Caco-2 (cell line): ENCODE measurements around the gene ERC2. TPM values are rescaled to one million over a fixed set of nuclear protein-coding genes. Genes with fewer than 3 reads are reported as not detected.

Experiments
- BruUV-seq: library from RNA; stranded (reverse); fragments of 400-500 nt; replicated peaks from 2 replicates; lab custom pipeline; 2021; lab: Mats Ljungman, UMichigan
- CTCF ChIA-PET: fragments of 300-600 bp; sonication (Branson Sonifier 250); formaldehyde crosslinking; loops from one replicate; lab custom pipeline; 2022; ENCODE audit warnings: antibody characterized with exemption; lab: Charles Lee
- POLR2A ChIA-PET: fragments of 300-600 bp; sonication (Branson Sonifier 250); formaldehyde crosslinking; loops from one replicate; lab custom pipeline; 2022; ENCODE audit warnings: antibody characterized with exemption; lab: Charles Lee
- DNase-seq, 2 experiments: peaks; one replicate each; pipeline versions ENCODE4 v3.0.0 to v3.0.0-alpha.2; 2020 to 2022
- H3K27me3 ChIP-seq: replicated peaks from 2 replicates; pipeline ENCODE4 v1.6.0; 2011; ENCODE audit warnings: low read length; ENCODE audit not compliant: control insufficient read depth, insufficient read depth
- H3K36me3 ChIP-seq: 2 replicates; pipeline ENCODE4 v1.5.1; 2011; ENCODE audit warnings: low read length; ENCODE audit not compliant: control insufficient read depth, insufficient read depth
- H3K4me1 ChIP-seq: fragments of 250-450 bp; sonication (Bioruptor Pico); 2 replicates; pipeline ENCODE4 v1.5.1; 2020; ENCODE audit warnings: mild to moderate bottlenecking
- H3K4me3 ChIP-seq: 2 replicates; pipeline ENCODE4 v1.5.1; 2011; ENCODE audit warnings: low read depth, mild to moderate bottlenecking, control low read depth, low read length
- H3K9me3 ChIP-seq: fragments of 250-450 bp; sonication (Bioruptor Pico); 2 replicates; pipeline ENCODE4 v1.5.1; 2020; ENCODE audit warnings: mild to moderate bottlenecking, moderate library complexity
- H3K27ac Mint-ChIP-seq: one replicate; pipeline ENCODE4 v1.8.0; 2022; ENCODE audit warnings: mixed read lengths; ENCODE audit not compliant: unreplicated experiment
- H3K27me3 Mint-ChIP-seq: one replicate; pipeline ENCODE4 v1.8.0; 2022; ENCODE audit warnings: mixed read lengths; ENCODE audit not compliant: insufficient read depth, unreplicated experiment
- H3K36me3 Mint-ChIP-seq: one replicate; pipeline ENCODE4 v1.8.0; 2022; ENCODE audit warnings: mild to moderate bottlenecking, mixed read lengths; ENCODE audit not compliant: insufficient read depth, unreplicated experiment
- H3K4me1 Mint-ChIP-seq: one replicate; pipeline ENCODE4 v1.8.0; 2022; ENCODE audit warnings: low read depth, mixed read lengths; ENCODE audit not compliant: unreplicated experiment
- H3K4me3 Mint-ChIP-seq: one replicate; pipeline ENCODE4 v1.8.0; 2022; ENCODE audit warnings: mild to moderate bottlenecking, moderate library complexity, mixed read lengths; ENCODE audit not compliant: unreplicated experiment
- H3K9me3 Mint-ChIP-seq: one replicate; pipeline ENCODE4 v1.8.0; 2022; ENCODE audit warnings: mixed read lengths; ENCODE audit not compliant: unreplicated experiment
- intact Hi-C: fragments of 100-400 bp; cut with micrococcal nuclease; formaldehyde crosslinking; loops from one replicate; pipeline ENCODE4 v1.10.0; 2022; ENCODE audit not compliant: unreplicated experiment
- total RNA-seq: library from RNA; stranded (reverse); gene quantifications from 2 replicates; pipeline ENCODE4 v1.2.3, GENCODE V29; 2022
- TF ChIP-seq, protein P1 (sequence below), 2 experiments: fragments of 200-600 bp in 1 of 2; IDR thresholded peaks; 1 replicate in 1 of 2; 2 replicates in 1 of 2; pipeline versions ENCODE4 v1.5.1 to v1.8.0; 2011 to 2022; ENCODE audit warnings: antibody characterized with exemption in 1 of 2, control low read depth in 1 of 2, inconsistent platforms in 1 of 2, low read depth in 1 of 2, low read length in 1 of 2, mild to moderate bottlenecking in 1 of 2, moderate library complexity in 1 of 2; ENCODE audit not compliant: insufficient read depth in 1 of 2, severe bottlenecking in 1 of 2, unreplicated experiment in 1 of 2

ERC2 gene
- total RNA-seq, 1 experiment from 2014 or later: 0.54 TPM

DNA sequence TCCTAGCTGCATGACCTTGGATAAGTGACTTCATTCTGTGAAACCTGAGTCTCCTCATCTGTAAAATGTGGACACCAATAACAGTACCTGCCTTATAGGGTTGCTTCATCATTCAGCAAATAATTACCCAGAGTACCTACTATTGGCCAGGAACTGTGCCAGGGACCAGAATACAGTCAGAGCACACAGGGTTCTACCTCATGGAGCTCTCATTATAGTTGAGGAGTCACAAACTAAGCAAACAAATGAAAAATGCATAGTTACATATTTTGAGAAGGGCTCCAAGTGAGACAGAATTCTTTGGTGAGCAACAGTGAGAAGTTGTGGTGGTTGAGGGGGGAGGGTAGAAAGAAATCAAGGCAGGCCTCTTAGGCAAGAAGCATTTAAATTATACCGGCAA is 672.5 kb downstream of the ERC2 start:
- intact Hi-C loops: no loop called here
- ChIA-PET CTCF (no interaction called here), POLR2A (no interaction called here)
- H3K9me3 Mint-ChIP-seq: peaks cover 10% of the 10 kb centered on the region
- DNase-seq: no peak
- H3K36me3 Mint-ChIP-seq: no peaks in the 10 kb centered on the region
- H3K27ac Mint-ChIP-seq: no peak overlapping the region
- Histone ChIP-seq H3K27me3 (no peaks in the 10 kb centered on the region), H3K9me3 (no peaks in the 10 kb centered on the region), H3K4me1 (peaks cover 5% of the 10 kb centered on the region; the same call in 1 of the 2 replicates), H3K36me3 (no peaks in the 10 kb centered on the region), H3K4me3 (no peak overlapping the region)
- peaks cover 6% of the 10 kb centered on the region for H3K4me1 Mint-ChIP-seq
- no TSS peak for BruUV-seq
- no peak overlapping the region for H3K4me3 Mint-ChIP-seq
- TF ChIP-seq, protein P1, sequence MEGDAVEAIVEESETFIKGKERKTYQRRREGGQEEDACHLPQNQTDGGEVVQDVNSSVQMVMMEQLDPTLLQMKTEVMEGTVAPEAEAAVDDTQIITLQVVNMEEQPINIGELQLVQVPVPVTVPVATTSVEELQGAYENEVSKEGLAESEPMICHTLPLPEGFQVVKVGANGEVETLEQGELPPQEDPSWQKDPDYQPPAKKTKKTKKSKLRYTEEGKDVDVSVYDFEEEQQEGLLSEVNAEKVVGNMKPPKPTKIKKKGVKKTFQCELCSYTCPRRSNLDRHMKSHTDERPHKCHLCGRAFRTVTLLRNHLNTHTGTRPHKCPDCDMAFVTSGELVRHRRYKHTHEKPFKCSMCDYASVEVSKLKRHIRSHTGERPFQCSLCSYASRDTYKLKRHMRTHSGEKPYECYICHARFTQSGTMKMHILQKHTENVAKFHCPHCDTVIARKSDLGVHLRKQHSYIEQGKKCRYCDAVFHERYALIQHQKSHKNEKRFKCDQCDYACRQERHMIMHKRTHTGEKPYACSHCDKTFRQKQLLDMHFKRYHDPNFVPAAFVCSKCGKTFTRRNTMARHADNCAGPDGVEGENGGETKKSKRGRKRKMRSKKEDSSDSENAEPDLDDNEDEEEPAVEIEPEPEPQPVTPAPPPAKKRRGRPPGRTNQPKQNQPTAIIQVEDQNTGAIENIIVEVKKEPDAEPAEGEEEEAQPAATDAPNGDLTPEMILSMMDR (IDR thresholded peaks at IDR 0.05; ENCODE audit: insufficient read depth in 1 of 2, low read depth in 1 of 2, low read length in 1 of 2, severe bottlenecking in 1 of 2, unreplicated experiment in 1 of 2): no peak
- H3K27me3 Mint-ChIP-seq: peaks cover 2% of the 10 kb centered on the region

DNA sequence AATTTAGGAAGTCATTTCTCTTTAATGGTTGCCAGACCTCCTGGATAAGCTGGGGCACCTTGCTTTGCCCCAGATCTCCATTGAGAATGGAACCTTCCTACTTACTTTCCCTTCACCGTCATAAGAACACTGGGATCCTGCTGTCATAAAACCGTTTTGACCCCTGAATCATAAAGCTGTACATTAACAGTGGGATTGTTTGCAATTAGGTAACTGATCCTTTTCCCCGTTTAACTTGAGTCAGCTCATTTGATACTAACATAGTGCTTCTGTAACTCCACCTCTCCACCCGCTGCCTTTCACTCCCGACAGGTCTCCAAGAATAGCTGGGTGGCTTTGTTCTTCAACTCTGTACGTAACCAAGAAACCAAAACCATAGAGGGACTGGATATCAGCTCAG is 673.0 kb downstream of the ERC2 start:
- intact Hi-C loops: no loop called here
- H3K27me3 Mint-ChIP-seq: peaks cover 2% of the 10 kb centered on the region
- no peaks in the 10 kb centered on the region for H3K36me3 Mint-ChIP-seq
- Histone ChIP-seq H3K27me3 (no peaks in the 10 kb centered on the region), H3K4me3 (no peak overlapping the region), H3K4me1 (peaks cover 5% of the 10 kb centered on the region; the same call in 1 of the 2 replicates), H3K9me3 (no peaks in the 10 kb centered on the region), H3K36me3 (no peaks in the 10 kb centered on the region)
- peaks cover 10% of the 10 kb centered on the region for H3K9me3 Mint-ChIP-seq
- ChIA-PET POLR2A (no interaction called here), CTCF (no interaction called here)
- H3K4me3 Mint-ChIP-seq: no peak overlapping the region
- no TSS peak for BruUV-seq
- TF ChIP-seq, protein P1 (IDR thresholded peaks at IDR 0.05; ENCODE audit: insufficient read depth in 1 of 2, low read depth in 1 of 2, low read length in 1 of 2, severe bottlenecking in 1 of 2, unreplicated experiment in 1 of 2): no peak
- no peak overlapping the region for H3K27ac Mint-ChIP-seq
- peaks cover 6% of the 10 kb centered on the region for H3K4me1 Mint-ChIP-seq
- no peak for DNase-seq

DNA sequence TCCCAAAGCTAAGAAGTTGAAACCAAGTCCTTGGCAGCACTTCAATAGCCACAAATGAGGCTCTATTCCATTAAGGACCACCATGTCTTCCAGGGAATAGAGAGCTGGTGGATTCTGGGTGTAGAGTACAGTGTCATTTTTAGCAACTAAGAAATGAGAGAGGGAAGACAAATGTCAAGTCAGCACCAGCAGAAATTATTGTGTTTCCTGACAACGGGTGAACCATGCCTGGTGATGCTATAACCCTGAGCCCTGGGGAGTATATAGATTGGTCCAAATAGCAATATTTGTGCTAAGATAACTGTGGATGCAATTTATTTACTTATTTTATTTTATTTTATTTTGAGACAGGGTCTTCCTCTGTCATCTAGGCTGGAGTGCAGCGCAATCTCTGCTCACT is 675.5 kb downstream of the ERC2 start:
- CTCF ChIA-PET: no interaction called here
- H3K27me3 ChIP-seq: no peaks in the 10 kb centered on the region
- H3K36me3 ChIP-seq: no peaks in the 10 kb centered on the region
- TF ChIP-seq, protein P1 (IDR thresholded peaks at IDR 0.05; ENCODE audit: insufficient read depth in 1 of 2, low read depth in 1 of 2, low read length in 1 of 2, severe bottlenecking in 1 of 2, unreplicated experiment in 1 of 2): no peak
- Mint-ChIP-seq H3K27ac (no peak overlapping the region), H3K36me3 (no peaks in the 10 kb centered on the region), H3K4me1 (peaks cover 6% of the 10 kb centered on the region), H3K4me3 (no peak overlapping the region), H3K27me3 (peaks cover 2% of the 10 kb centered on the region), H3K9me3 (peaks cover 4% of the 10 kb centered on the region)
- intact Hi-C loops: no loop called here
- no TSS peak for BruUV-seq
- peaks cover 5% of the 10 kb centered on the region; the same call in 1 of the 2 replicates for H3K4me1 ChIP-seq
- H3K4me3 ChIP-seq: no peak overlapping the region
- no peak for DNase-seq
- H3K9me3 ChIP-seq: no peaks in the 10 kb centered on the region
- POLR2A ChIA-PET: no interaction called here
